ENCODE measurements around the gene ISLR. TPM values are rescaled to one million over a fixed set of nuclear protein-coding genes. Genes with fewer than 3 reads are reported as not detected.
"Not testable (repeated sequence)": the region's sequence is repeated elsewhere in the genome, so short reads cannot be mapped to it uniquely, and the experiment has no call there.

ISLR gene
- total RNA-seq, 2 experiments from 2014 or later, result not detected

- H3K4me1 Mint-ChIP-seq (ENCODE audit: low read depth), result no peaks in the 10 kb centered on the region
- no peak overlapping the region for H3K4me3 Mint-ChIP-seq
- ChIA-PET CTCF (interaction anchor here (1.3 to 1.8 kb wide), 2 partner anchors 18 to 173 kb away, joined by 5 to 6 read pairs; no protein-coding TSS in a partner anchor), POLR2A (no interaction called here)
- H3K27me3 Mint-ChIP-seq, result peaks cover 22% of the 10 kb centered on the region
- intact Hi-C loops (cut with micrococcal nuclease), result no loop called here
- DNase-seq, result no peak
- peaks cover 4% of the 10 kb centered on the region for H3K9me3 Mint-ChIP-seq
- no peak overlapping the region for H3K27ac Mint-ChIP-seq
- no peaks in the 10 kb centered on the region for H3K36me3 Mint-ChIP-seq
Observed at GRCh38 chr15:74146277-74146800, 27.2 kb upstream of the ISLR start.

- DNase-seq, result no peak
- ChIA-PET CTCF (interaction anchor here (1.3 to 1.8 kb wide), 2 partner anchors 19 to 175 kb away, joined by 3 to 6 read pairs; no protein-coding TSS in a partner anchor), POLR2A (no interaction called here)
- intact Hi-C loops (cut with micrococcal nuclease), result no loop called here
- Mint-ChIP-seq H3K36me3 (no peaks in the 10 kb centered on the region), H3K4me3 (no peak overlapping the region), H3K27me3 (peaks cover 26% of the 10 kb centered on the region), H3K4me1 (ENCODE audit: low read depth) (no peaks in the 10 kb centered on the region), H3K9me3 (peaks cover 4% of the 10 kb centered on the region), H3K27ac (no peak overlapping the region)
Observed at GRCh38 chr15:74147051-74147450, 26.5 kb upstream of the ISLR start.

- CTCF ChIA-PET, result interaction anchor here (1.1 to 1.6 kb wide), 2 partner anchors 30 to 107 kb away, joined by 3 read pairs; no protein-coding TSS in a partner anchor
- Mint-ChIP-seq H3K27me3 (peaks cover 22% of the 10 kb centered on the region), H3K9me3 (no peaks in the 10 kb centered on the region), H3K4me3 (no peak overlapping the region), H3K27ac (no peak overlapping the region), H3K4me1 (ENCODE audit: low read depth) (peaks cover 19% of the 10 kb centered on the region), H3K36me3 (no peaks in the 10 kb centered on the region)
- no peak for DNase-seq
- intact Hi-C loops (cut with micrococcal nuclease), result no loop called here
- POLR2A ChIA-PET, result no interaction called here
Observed at GRCh38 chr15:74155766-74156417, 17.6 kb upstream of the ISLR start.

- ChIA-PET POLR2A (no interaction called here), CTCF (interaction anchor here (1.1 to 1.6 kb wide), 2 partner anchors 31 to 108 kb away, joined by 3 read pairs; no protein-coding TSS in a partner anchor)
- peaks cover 20% of the 10 kb centered on the region for H3K27me3 Mint-ChIP-seq
- intact Hi-C loops (cut with micrococcal nuclease), result no loop called here
- peaks cover 19% of the 10 kb centered on the region for H3K4me1 Mint-ChIP-seq (ENCODE audit: low read depth)
- DNase-seq, result no peak
- no peaks in the 10 kb centered on the region for H3K36me3 Mint-ChIP-seq
- no peak overlapping the region for H3K27ac Mint-ChIP-seq
- no peak overlapping the region for H3K4me3 Mint-ChIP-seq
- H3K9me3 Mint-ChIP-seq, result no peaks in the 10 kb centered on the region
Observed at GRCh38 chr15:74156678-74157411, 16.7 kb upstream of the ISLR start.

GRCh38 chr15:74157868-74158827 lies 15.4 kb upstream of the ISLR start:
- DNase-seq, result no peak
- H3K27ac Mint-ChIP-seq, result no peak overlapping the region
- POLR2A ChIA-PET, result no interaction called here

GRCh38 chr15:74158855-74159650 lies 14.5 kb upstream of the ISLR start:
- H3K27ac Mint-ChIP-seq, result peak overlapping the region; percentile 71
- intact Hi-C loops (cut with micrococcal nuclease), result no loop called here
- H3K36me3 Mint-ChIP-seq, result no peaks in the 10 kb centered on the region
- ChIA-PET POLR2A (no interaction called here), CTCF (no interaction called here)
- no peak for DNase-seq
- peaks cover 19% of the 10 kb centered on the region for H3K4me1 Mint-ChIP-seq (ENCODE audit: low read depth)
- peaks cover 18% of the 10 kb centered on the region for H3K27me3 Mint-ChIP-seq
- H3K4me3 Mint-ChIP-seq, result no peak overlapping the region
- no peaks in the 10 kb centered on the region for H3K9me3 Mint-ChIP-seq

More at GRCh38 chr15:74157868-74158827, 15.4 kb upstream of the ISLR start:
- Mint-ChIP-seq H3K4me1 (ENCODE audit: low read depth) (peaks cover 19% of the 10 kb centered on the region), H3K4me3 (no peak overlapping the region), H3K36me3 (no peaks in the 10 kb centered on the region), H3K9me3 (no peaks in the 10 kb centered on the region), H3K27me3 (peaks cover 21% of the 10 kb centered on the region)
- intact Hi-C loops (cut with micrococcal nuclease), result no loop called here
- CTCF ChIA-PET, result no interaction called here

GRCh38 chr15:74159773-74160172 lies 13.7 kb upstream of the ISLR start:
- POLR2A ChIA-PET, result no interaction called here
- Mint-ChIP-seq H3K27me3 (peaks cover 17% of the 10 kb centered on the region), H3K9me3 (peaks cover 2% of the 10 kb centered on the region), H3K36me3 (no peaks in the 10 kb centered on the region), H3K4me1 (ENCODE audit: low read depth) (peaks cover 19% of the 10 kb centered on the region), H3K27ac (no peak overlapping the region), H3K4me3 (no peak overlapping the region)
- CTCF ChIA-PET, result no interaction called here
- no peak for DNase-seq
- intact Hi-C loops (cut with micrococcal nuclease), result no loop called here

- H3K36me3 Mint-ChIP-seq; H3K27ac Mint-ChIP-seq; intact Hi-C loops (cut with micrococcal nuclease); CTCF ChIA-PET; H3K9me3 Mint-ChIP-seq; DNase-seq; H3K4me3 Mint-ChIP-seq; POLR2A ChIA-PET: not testable (repeated sequence)
- Mint-ChIP-seq H3K27me3 (peaks cover 16% of the 10 kb centered on the region), H3K4me1 (ENCODE audit: low read depth) (peaks cover 19% of the 10 kb centered on the region)
Observed at GRCh38 chr15:74160390-74160789, 13.1 kb upstream of the ISLR start.

GRCh38 chr15:74162195-74162536 lies 11.3 kb upstream of the ISLR start:
- H3K4me3 Mint-ChIP-seq; H3K9me3 Mint-ChIP-seq; intact Hi-C loops (cut with micrococcal nuclease); H3K27ac Mint-ChIP-seq; DNase-seq; H3K36me3 Mint-ChIP-seq: not testable (repeated sequence)
- Mint-ChIP-seq H3K27me3 (peaks cover 18% of the 10 kb centered on the region), H3K4me1 (ENCODE audit: low read depth) (peaks cover 19% of the 10 kb centered on the region)
- POLR2A ChIA-PET, result interaction anchor here (0.6 kb wide), 1 partner anchor 378 kb away, joined by 4 read pairs; no protein-coding TSS in a partner anchor
- CTCF ChIA-PET, result interaction anchor here (0.6 kb wide), 1 partner anchor 242 kb away, joined by 3 read pairs; no protein-coding TSS in a partner anchor

- intact Hi-C loops (cut with micrococcal nuclease), result no loop called here
- H3K27ac Mint-ChIP-seq, result no peak overlapping the region
- POLR2A ChIA-PET, result no interaction called here
- DNase-seq, result no peak
- no peaks in the 10 kb centered on the region for H3K4me1 Mint-ChIP-seq (ENCODE audit: low read depth)
- no peak overlapping the region for H3K4me3 Mint-ChIP-seq
- H3K9me3 Mint-ChIP-seq, result peaks cover 2% of the 10 kb centered on the region
- CTCF ChIA-PET, result no interaction called here
- peaks cover 12% of the 10 kb centered on the region for H3K27me3 Mint-ChIP-seq
- H3K36me3 Mint-ChIP-seq, result no peaks in the 10 kb centered on the region
Observed at GRCh38 chr15:74165461-74165860, 8.0 kb upstream of the ISLR start.

- H3K4me3 Mint-ChIP-seq, result no peak overlapping the region
- CTCF ChIA-PET, result no interaction called here
- H3K9me3 Mint-ChIP-seq, result peaks cover 2% of the 10 kb centered on the region
- intact Hi-C loops (cut with micrococcal nuclease), result no loop called here
- DNase-seq, result no peak
- peaks cover 8% of the 10 kb centered on the region for H3K27me3 Mint-ChIP-seq
- no peak overlapping the region for H3K27ac Mint-ChIP-seq
- POLR2A ChIA-PET, result no interaction called here
- no peaks in the 10 kb centered on the region for H3K4me1 Mint-ChIP-seq (ENCODE audit: low read depth)
- no peaks in the 10 kb centered on the region for H3K36me3 Mint-ChIP-seq
Observed at GRCh38 chr15:74167891-74168331, 5.6 kb upstream of the ISLR start.

Measured in activated CD4-positive, alpha-beta memory T cell treated with anti-CD3 and anti-CD28 coated beads for 36 hours (primary cell).